ENCODE results near the gene ACADVL. TPM values are rescaled to one million over a fixed set of nuclear protein-coding genes. Genes with fewer than 3 reads are reported as not detected.

ACADVL gene
- total RNA-seq, 1 donor from 2014 or later: 385 TPM

DNA sequence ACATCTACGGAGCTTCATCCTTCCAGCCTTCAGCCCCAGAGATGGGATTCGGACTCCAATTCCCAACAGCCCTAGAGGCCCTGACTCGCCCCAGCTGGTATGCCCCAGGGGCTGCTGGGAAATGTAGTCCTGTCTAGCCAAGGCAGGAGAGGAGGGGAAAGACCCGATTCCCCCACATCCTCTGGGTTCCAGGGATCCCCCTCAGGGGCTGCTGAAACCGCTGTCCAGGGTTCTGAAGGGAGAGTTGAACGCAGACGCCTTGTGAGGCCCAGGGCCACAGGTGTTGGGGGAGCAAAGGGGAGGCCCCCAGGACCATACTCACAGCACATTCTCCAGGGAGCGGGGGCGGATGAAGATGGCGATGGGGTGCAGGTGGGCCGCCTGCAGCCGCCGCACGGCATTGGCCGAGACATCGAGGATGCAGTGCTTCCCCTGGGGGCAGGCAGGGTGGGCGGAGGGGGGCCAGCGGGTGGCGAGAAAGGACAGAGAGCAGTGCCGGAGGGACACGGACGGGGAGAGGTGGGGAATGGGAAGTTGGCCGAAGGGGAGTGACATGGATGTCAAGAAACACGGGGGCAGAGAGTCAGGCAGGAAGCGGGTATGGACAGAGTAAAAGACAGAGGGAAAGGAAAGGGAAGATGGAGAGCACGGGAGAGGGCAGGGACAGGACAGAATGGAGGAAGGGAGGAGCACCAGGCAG, 28.0 kb upstream of the ACADVL start:
- DNase-seq: peak; percentile 45

DNA sequence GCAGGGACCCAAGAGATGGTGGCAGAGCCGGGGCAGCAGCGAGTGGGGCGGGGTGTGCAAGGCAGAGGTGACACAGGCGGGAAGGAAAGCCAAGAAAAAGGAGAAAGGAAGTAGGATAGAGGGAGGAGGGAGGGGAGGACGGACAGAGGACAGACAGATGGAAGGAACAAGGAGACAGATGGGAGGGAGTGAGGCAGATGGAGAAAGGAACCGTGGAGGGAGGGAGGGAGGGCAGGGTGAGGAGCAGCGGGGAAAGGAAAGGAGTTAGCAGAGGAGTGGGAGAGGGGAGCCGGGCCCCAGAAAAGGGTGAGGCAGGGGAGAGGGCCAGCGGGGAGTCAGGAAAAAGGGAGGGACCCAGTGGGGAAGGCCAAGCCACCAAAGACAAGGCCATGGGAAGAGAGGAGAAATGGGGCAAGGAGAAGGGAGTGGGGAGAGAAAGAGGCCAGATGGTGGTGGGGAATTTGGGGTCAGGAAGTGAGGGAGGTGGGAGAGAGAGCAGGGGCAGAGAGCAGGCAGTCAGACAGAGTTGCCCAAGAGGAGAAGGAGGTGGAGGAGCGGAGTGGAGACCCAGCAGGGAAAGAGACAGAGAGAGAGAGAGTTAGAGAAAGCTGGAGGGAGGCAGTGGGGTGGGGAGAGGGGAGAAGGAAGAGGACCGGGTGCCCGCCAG, 27.3 kb upstream of the ACADVL start:
- no peak for DNase-seq

DNA sequence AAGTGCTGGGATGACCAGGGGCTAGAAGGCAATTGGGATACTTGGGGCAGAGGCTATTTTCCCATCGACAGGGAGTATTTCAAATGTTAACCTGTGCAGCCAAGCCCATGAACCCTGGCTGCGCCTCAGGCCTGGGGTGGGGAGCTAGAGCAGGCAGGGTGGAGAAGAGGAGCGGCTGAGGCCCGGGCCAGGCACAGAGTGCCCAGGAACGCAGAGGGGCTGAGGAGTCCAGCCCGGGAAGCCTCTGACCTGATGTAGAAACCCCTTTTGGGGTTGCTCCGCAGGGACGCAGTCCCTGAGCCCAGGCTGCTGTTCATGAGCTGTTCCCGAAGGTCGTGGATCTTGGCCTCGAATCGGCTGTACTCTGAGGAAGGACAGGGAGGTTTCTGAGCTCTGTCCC, 23.8 kb upstream of the ACADVL start:
- no peak for DNase-seq

DNA sequence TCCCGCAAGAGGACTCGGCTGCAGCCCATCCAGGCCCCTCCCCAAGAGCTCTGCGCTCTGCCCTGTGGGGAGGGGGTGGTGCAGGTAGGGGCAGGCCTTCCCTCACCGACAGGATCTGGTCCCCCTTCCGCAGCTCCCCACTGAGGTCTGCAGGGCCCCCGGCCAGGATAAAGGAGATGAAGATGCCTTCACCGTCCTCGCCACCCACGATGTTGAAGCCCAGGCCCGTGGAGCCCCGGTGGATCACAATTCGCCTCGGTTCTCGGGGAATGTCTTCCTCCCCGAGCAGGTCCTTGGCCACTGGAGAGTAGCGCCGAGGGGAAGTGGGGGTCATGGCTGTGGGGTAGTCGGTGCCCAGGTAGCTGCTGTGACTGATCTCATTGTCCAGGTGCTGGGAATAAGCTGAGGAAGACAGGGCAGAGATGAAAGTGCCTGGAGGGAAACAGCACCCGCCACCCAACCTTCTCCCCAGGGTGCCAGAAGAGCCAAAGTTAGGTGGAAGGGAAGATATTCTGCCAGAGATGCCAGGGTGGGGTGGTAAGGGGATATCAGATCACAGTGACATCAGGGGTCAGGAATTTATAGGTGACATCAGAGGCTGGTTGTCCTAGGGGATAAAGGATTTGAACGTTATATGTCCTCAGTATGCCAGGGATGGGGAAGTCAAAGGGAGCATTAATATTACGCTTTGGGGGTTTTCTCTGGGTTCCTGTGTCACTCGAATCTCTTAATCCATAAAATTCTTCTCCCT, 22.9 kb upstream of the ACADVL start:
- DNase-seq: no peak

DNA sequence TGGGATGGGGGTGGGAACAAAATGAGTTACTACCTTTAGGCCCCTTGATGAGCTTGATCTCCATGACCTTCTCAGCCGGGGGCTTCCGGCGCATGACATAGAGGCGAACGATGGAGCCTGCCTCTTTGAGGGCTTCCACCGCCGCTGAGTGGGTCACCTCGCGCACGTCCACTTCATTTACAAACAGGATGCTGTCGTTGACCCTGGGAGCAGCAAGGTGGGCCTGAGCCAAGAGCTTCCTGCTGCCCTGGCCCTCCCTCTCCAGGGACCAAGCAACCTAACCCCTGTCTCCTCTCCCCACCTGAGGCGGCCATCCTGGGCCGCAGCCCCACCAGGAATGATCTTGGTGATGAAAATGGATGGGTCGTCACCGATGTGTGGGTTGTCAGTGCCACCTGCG, 16.3 kb upstream of the ACADVL start:
- no peak for DNase-seq

DNA sequence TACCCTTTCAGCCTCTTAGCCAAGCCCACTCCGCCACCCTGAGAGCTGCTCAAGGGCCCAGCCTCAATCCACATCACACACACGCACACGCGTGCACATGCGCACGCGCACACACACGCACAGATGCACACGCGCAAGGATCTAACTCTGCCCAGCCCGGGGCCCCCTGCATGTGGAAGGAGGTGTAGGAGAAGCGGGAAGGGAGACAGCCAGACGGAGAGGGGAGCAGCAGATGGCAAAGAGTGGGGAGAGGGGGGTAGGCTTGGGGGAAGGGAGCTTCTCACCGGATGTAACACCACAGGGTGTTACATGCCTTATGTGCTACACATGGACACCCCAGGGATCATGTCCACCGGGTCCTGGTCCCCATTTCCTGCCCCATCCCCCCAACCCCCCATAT, 15.4 kb upstream of the ACADVL start:
- DNase-seq: no peak

DNA sequence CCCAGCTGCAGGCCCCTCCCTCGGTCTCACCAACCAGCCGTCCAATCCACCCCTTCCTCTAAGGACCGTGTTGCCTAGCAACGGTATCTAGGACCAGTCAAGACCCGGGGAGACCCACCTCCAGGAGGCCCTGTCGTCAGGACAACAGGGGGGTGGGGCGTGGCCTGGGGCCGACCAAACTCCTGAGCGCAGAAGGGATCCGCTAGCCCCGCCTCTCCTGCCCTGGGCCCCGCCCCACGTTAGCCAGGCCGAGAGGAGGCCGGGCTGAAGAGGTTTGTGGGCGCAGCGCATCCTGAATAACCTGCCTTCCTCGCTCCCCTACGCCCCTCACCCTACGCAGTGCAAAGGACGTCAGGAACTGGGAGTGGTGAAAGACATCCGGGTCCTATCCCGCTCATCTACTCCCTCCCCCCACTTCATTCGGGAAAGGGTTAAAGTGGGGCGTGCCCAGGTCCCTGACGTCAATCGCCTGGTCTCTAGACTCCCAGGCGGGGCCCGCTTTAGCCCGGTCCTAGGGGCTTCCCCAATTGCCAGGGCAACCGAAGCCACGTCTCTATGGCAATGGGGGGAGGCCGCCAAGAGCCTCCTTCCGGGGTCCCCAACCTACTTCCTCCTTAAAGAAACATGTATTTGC, 14.8 kb upstream of the ACADVL start:
- peak; percentile 73 for DNase-seq

DNA sequence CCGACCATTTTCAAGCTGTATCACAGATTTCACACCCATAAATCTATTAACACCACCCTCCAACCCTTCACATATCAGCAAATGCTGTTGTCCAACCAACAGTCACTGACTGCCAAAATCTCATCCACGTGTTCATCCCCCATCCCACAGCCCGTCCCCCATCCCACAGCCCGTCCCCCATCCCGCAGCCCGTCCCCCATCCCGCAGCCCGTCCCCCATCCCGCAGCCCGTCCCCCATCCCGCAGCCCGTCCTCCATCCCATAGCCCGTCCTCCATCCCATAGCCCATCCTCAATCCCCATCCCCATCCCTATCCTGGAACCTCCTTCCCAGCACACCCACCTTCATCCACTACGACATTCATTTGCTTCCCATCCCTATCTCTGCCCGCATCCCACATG, 14.2 kb upstream of the ACADVL start:
- DNase-seq: no peak

DNA sequence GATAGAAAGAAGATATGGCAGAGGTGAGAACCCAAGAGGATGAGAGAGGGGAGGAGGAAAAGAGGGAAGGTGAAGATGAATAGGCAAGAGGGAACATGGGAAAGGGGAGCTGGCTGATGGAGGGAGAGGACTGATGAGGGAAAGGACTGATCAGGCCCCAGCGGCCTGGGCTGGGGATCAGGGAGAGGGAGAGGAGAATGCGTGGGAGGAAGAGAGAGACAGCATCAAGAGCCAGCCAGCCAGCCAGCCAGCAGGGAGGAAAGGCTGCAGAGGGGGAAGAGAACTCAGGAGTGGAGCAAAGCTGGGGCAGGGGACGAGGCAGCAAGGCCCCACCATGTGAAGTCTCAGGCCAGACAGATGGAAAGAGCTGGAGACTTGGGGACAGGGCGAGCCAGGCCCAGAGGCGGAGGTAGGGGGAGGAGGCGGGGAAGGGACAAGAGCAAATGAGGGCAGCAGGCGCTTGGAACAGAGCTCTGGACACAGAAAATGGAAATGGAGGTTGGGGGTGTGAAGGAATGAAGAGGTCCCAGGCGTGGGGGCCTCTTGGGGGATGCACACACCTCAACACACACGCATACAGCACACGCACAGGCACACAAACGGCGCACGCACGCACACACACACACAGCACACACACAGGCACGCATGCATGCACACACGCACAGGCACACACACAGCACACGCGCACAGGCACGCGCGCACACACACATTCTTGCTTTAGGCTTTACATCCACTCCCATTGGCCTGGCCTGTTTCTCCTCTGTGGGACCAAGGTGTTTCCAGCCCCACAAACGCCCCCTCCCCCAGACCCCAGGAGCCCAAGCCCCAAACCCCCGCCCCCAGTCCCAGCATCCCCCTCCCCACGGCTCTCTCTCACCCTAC, 12.4 kb upstream of the ACADVL start:
- no peak for DNase-seq

DNA sequence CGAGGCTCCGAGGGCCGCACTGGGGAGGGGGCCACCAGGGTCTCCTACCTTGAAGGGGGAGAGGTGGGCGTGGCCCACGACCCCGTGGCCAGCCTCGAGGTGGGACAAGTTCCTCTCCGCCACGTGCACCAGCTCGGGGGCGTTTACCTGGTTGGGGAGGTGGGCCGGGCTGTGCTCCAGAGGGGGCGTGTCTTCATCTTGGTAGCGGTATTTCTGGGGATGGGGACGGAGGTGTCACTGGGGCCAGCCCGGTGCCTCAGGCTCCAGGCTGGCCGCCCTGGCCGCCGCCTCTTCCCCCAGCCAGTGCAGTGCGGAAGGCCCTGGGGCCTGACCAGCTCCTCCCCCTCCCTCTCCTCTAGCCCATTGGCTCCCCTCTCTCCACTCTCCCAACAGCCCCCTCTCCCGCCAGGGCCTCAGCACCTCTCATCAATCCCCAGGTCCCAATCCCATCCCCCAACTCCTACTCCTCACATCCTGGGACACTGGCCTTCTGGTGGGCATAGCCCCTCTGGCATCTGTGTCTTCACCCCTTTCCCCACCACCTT, 11.6 kb upstream of the ACADVL start:
- no peak for DNase-seq

DNA sequence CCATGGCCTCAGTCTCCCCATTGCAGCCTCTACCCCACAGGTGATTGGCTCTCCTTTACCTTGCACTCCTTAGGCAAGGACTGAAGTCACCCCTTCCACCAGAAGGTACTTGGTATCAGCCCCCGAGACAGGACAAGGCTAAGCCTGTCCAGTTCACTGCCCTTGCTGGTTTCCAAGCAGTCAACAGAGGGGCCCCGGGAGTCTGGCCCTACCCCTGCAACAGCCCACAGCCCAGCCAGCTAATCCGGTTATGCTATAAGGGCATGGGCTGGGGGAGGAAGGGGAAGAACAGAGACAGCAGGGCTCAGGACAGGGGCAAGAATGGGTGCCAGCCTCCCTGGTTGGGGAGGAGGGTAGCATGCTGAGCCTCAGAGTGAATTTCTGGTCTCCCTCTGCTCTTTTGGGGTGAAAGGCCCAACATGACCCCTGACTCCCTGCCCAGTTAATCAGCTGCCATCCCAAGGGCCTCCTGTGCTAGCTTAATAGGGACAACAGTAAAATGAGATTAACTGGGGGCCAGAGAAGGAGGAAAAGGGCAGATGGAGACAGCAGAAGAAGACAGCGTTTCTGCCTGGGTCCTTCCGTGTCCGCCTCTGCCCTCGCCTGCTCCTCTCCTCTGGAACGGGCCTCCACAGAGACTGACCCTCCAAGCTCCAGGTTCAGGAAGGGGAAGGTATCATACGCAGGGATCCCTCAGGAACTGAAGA, 10.8 kb upstream of the ACADVL start:
- no peak for DNase-seq

DNA sequence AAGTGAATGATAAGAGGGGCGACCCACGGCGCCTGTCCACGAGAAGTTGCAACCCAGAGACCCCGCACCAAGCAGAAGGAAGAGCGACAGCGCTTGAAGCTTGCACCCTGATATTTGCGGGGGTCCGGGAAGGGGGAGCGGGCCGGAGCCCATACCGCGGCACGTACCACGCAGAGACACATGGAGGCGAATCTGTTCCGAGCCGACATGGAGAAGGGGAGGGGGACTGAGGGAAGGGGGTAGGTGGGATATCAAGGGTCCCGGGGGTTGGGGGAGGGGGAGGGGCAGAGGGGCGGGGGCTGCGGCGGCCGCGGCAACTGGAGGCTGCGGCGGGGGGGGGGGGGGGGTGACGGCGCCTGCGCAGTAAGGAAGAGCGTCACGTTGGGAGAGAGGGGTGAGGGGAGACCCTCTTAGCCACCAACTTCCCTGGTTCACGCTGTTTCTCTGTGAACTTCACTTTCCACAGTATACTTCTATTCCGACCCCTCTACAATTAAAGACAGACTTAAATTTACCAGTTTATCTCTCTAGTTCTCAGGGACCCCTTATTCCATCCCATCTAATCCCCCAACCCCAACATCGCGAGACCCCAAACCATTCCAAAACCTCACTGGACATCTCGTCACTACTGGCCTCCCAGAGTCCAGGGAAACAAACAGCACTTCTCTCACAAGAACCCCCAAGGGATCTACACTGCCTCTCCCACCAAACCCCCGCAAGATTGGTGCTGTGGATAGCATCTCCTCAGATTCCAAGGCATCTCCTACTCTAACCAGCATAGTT, 8.1 kb upstream of the ACADVL start:
- DNase-seq: no peak

DNA sequence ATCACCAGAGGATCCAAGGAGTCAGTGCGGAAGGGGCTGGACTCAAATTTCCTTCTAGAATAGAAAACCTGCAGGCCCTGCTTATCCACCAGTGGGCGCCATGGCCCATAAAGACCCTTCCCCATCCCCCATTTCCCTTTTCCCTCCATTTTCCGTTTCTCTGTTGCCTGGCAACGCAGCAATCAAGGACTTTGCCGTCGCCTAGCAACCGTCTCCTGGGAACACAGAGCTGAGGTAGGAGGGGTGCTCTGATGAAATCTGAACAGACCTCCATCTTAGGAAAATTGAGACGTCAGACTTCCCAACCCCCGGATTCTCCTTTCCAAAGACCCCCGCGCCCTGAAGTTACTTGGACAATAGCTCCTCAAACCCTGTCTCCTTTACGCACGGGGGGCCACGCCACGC, 5.8 kb upstream of the ACADVL start:
- peak; percentile 86 for DNase-seq

DNA sequence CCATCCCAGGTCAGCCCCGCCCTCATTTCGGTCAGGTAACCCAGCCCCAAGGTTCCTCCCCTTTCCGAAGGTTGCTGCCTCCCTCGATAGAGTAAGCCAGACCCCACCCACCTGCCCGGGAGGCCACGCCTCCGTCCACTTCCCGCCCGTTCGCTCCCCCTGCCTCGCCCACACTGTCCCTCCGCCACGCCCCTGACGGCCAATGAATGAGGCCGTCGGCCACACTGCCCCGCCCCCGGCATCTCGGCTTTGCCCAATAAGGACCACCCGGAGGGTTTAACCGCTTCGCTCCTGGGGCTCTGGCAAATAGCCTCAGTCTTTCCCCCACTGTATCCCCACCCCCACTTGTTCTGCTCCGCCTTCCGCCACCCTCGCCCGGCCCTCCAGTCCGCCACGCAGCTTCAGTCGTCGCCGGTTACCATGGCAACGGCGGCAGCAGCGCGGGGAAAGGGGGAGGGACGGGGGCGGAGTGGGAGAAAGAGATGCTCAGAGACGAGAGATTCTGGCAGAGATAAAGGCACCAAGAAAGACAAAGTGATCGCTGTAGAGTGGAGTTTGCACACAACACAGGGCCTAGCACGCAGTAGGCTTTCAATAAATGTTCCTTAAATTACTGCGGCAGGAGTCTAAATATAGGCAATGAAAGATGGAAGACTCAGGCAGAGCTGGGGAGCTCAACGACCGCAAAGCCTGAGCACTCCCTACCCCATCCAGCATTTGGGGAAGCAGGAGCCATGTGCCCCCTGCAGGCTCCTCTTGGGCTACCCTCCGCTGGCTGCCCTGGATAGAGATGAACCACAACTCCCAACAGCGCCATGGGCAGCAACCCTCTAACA, 5.2 kb upstream of the ACADVL start:
- DNase-seq: peak; percentile 98

DNA sequence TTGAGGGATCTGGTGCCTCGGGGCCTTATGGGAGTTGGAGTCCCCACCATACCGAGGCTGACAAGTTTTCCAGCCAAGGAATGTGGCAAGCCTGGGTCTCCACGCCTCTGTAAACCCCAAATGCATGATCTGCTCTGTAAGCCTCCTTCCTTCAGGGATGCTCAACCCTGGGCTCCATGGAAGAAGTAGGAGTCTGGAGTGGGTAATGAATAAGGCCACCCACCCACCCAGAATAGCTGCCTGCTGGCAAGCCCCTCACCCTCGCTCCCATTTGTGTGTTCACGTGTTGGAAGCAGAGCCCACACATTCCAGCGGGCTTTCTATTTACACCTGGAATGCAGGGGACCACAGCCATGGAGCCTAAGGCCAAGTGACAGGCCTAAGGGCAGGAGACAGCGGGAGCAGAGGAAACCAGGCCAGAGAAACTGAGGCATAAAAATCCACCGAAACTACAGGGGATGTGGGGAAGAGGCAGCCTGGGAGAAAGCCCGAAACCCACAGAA, 4.6 kb upstream of the ACADVL start:
- no peak for DNase-seq

DNA sequence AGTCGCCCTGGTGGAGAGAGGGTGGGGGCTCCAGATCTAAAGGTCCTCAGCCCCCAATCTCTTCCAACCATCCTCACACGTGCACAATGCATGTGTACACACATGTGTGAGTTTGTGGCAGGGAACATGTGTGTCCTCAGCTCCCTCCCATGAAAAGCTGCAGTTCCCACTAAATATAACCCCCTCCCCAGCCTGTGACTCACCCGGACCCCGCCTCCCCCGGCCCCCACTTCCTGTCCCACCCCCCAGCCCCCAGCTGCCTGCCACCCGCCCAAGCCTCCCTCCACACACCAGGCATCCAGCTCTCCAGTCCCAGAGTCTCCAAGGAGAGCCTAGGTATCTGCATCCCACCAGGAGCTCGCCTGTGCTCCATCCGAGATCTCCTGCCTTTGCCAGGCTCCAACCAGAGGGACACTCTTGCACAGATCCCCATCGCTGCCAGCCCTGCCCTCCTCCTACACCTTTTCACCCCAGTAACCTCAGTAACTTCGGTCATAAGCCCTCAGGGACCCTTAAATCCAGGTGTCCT, 4.0 kb upstream of the ACADVL start:
- DNase-seq: peak; percentile 19

DNA sequence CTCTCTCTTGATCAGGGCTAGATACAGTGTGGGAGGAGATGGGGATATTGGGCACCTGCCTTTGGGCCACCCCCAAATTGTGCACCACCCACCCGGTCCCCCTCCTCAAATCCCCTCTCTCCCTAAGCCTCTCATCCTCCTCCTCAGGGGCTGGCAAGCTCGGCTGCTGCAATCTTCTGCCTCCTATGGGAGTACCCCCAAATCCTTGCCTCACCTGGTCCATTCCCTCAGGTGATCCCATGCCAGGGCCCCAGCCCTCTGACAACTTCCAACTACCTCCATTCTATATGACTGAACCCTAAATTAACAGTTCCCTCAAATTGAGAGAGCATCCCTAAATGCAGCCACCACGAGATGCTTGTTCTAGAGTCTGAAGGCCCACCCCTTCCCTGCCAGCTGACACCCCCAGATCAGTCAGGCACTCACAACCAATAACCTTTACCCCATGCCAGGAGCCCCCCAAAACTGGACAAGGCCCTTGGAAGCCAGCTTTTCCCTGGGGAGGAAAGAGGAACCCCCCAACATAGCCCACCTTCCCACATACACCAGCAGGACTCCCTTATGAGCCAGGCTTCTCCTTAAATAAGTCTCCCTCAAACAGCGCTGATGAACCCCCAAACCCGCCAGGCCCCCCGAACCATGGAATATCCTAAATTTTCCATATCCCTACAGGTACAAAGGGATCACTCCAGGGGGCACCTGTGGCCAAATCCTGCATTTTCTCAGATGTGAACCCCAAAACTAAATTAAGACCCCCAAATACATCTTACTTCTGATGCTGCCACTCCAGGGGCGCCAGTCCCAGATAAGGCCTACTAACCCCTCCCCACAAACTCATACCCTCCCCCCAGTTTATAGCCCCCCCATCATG, 3.3 kb upstream of the ACADVL start:
- DNase-seq: no peak

Data from dermis blood vessel endothelial cell (primary cell).